CD4-positive, alpha-beta T cell treated with Interleukin-10 for 1 hour (primary cell): ENCODE results near the gene ATP4B.

Experiments used
- DNase-seq: peaks from one replicate; pipeline ENCODE4 v3.0.0-alpha.2; 2020

The ATP4B gene

GRCh38 chr13:113604186-113604585, 53.8 kb downstream of the ATP4B start:
- DNase-seq: no peak

- DNase-seq: no peak
Measured at GRCh38 chr13:113603116-113603710, 54.8 kb downstream of the ATP4B start.

- no peak for DNase-seq
Measured at GRCh38 chr13:113602291-113602988, 55.6 kb downstream of the ATP4B start.

GRCh38 chr13:113601166-113602070, 56.6 kb downstream of the ATP4B start:
- DNase-seq: no peak

- no peak for DNase-seq
Measured at GRCh38 chr13:113599391-113599790, 58.6 kb downstream of the ATP4B start.
